GM18873 (cell line): ENCODE data around the gene FILIP1L.

Experiments used
- ATAC-seq: cut with Tn5 transposase; IDR thresholded peaks from one replicate; pipeline ENCODE4 v1.9.1; 2021; ENCODE audit warnings: mild to moderate bottlenecking, moderate library complexity, moderate number of reproducible peaks; ENCODE audit not compliant: unreplicated experiment, low FRiP score

Gene FILIP1L

DNA sequence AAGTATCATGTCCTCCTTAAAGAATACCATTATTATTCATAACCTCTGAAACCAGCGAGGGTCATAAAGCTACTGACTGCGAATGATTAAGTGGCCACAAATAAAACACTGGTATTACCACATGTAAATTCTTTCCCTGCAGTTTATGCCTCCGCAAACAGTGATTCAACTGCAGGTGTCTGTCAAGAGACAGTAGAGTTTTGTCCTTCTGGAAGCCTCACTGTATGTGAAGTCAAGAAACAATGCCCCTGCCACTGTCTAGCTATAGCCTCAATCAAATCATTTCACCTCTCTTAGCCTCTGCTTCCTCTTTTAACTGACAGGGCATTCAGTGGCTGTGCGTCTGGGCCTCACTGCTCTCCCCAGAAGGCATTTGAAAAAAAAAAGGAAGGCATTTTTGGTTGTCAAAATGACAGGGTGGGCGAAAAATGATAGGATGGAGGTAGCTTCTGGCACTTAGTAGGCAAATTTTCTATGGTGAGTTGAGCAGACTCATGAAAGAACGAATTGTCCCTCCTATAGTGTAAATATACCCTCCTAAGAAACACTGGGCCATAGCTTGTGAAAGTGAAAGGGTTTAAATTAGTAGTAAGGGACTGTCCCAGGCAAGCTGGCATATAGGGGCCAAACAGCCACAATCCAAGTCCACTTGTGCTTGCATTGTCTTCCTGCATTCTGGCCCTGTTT, 66.7 kb downstream of the FILIP1L start:
- peak; percentile 77 for ATAC-seq

DNA sequence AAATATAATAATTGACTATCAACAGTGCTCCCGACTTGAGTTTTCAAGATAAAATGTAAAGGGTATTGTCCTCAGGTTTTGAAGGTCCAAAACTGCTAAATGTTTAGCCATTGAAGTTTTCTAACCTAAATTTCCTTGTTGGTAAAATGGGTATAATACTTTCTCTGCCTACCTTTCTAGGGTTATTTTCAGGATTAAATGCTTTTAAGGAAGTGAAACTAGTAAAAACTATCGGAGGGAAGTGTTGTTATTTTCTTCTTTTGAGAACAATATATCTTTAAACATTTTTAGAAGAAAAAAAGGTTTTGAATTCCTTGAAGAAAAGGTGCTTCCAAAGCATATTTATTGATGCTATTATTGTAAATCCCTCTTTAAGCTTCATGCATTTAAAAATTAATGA, 67.3 kb downstream of the FILIP1L start:
- no peak for ATAC-seq

GRCh38 chr3:100045696-100046095, 68.6 kb downstream of the FILIP1L start:
- ATAC-seq, result no peak

DNA sequence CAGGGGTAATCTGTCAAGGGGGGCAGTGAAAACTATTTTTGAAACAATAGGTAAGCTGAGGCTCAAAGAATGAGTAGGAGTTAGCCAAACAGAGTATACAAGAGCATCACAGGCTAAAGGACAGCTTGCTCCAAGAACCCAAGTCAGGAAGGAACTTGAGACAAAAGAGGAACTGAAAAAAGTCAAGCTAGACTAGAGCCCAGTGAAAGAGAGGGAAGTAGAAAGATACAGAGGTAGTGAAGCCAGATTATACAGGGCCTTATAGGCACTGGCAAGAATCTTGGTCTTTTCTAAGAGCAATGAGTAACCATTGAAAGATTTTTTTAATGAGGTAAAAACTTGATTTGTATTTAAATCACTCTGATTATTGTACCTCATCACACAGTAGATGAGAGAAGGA, 69.9 kb downstream of the FILIP1L start:
- ATAC-seq, result peak; percentile 86

- no peak for ATAC-seq
Observed at GRCh38 chr3:100043271-100043670, 71.0 kb downstream of the FILIP1L start.

GRCh38 chr3:100042166-100042981, 71.9 kb downstream of the FILIP1L start:
- ATAC-seq, result no peak

DNA sequence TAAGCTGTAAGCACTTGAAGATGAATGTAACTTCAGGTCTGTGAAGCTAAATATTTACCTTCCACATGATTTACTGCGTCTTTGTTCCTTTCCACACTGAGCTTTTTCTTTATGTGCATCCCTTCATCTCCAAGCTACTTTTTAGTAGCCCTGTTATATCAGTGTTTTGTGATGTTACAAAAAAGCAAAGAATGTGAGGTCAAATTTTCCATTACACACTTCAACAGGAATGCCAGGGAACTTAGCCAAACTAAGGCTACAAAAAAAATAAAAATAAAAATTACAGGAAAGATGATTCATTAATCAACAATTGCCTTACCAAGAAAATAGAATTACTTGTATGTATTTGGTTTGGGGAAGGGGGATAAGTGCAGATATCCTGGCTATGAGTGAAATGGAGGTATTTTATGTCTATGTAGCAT, 73.0 kb downstream of the FILIP1L start:
- no peak for ATAC-seq

DNA sequence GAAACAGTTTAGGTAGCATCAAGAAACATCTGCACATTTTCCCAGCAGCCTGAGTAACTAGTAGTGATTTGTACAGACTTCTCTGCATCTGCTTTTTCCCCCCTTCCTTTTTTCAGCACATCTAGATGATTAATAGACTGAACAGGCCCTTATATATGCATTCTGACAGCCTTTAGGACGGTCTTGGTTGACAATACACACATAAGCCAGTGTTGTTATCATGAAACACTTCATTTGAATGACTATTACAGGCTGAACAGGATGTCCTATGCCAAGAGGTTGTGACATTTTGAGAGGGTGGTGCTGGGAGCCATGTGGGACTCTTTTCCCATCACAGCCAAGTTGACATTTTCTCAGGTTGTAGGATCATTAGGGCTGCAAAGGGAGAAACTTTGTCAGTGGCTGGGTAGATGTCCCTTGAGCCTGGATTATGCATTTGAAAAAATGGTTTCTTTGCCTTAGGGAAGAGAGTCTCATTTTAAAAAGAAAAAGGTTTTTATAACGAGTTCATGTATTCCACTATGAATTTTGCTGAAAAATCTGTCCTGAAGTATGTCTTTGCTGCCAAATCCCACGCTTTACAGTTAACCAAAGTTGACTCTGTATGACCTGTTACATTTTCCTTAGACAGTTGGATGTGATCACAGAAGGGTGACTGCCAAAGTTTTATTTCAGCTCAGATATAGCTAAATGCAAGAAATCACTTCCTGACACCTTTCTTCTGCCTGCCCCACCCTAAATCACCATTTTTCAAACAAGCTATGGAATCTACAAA, 73.7 kb downstream of the FILIP1L start:
- no peak for ATAC-seq

DNA sequence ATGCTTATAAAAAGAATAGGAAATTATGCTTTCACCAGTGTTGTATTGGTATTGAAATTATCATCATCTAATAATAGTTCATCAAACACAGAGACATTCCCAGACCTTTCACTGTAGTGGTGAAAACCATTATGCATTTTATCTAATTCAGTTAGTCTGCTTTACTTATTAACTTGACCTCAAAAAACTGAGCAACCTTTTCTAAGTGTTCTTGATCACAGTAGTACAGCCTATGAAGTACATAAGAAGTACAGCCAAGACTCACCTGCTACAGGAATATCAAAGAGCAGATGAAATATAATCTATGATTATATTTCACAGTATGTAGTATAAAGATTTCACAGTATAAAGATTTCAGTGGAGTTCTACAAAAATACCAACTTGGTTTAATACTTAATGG, 75.2 kb downstream of the FILIP1L start:
- ATAC-seq, result no peak

DNA sequence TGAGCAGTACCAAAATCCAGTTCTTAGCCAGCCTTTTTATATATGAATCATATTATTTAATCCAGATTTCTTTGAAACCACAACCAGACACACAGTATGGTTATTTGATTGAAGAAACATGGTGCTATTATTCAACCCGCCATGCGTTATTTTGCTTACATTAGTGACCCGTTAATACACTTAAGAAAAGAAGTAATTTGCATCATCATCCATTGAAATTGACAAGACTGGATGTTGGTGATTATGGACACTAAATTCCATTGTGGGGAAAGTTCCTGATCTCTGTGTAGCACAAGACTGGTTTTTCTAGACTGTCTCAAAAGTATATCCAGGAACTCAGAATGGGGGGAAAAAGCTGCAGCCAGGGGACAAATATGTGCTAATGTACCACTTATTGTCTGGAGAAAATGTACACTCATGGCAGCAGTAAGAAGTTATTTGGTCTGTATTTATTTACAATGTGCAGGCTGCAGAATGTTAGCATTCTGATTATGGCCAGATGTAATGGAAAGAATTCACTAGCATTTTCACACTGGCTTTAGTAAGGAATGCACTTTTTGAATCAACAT, 80.3 kb downstream of the FILIP1L start:
- no peak for ATAC-seq

GRCh38 chr3:100033184-100033583, 81.1 kb downstream of the FILIP1L start:
- ATAC-seq, result no peak

DNA sequence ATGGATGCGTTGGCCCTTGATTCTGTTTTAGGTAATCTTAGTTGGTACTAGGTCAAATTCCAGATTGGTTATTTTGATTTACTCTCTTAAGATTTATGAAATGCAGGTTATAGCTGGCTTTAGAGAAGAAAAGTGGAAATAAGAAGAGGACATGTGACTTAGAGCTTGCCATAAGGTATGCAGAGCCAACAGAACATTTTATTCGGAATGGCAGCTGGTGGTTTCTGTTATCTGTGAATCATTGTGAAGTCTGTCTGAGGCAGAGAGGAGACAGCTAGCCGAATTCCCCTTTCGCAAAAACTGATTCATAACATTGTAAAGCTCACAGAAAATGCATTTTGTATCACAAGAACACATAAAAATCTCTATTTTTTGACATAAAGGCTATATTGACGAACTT, 82.1 kb downstream of the FILIP1L start:
- ATAC-seq, result no peak

GRCh38 chr3:100030914-100031425, 83.3 kb downstream of the FILIP1L start:
- no peak for ATAC-seq

GRCh38 chr3:100030346-100030745, 84.0 kb downstream of the FILIP1L start:
- peak; percentile 46 for ATAC-seq

DNA sequence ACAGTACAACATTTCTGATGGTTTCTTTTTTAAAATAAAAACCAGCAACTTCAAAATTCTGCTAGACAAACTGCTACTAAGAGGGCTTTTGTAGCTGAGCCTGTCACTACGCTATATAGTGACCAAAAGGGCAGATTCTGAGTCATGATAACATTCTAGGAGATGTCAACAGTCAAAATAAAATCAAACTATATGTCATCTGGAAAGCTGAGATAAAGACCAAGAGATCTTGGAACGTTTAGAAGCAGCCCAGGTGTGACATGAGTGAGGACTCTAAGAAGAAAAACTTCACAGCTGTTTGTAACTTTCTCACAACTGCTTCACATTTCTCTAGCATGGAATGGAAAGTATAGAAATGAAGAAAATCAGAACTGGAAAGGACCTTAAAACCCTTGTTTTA, 84.6 kb downstream of the FILIP1L start:
- no peak for ATAC-seq

GRCh38 chr3:100029052-100029451, 85.2 kb downstream of the FILIP1L start:
- no peak for ATAC-seq

DNA sequence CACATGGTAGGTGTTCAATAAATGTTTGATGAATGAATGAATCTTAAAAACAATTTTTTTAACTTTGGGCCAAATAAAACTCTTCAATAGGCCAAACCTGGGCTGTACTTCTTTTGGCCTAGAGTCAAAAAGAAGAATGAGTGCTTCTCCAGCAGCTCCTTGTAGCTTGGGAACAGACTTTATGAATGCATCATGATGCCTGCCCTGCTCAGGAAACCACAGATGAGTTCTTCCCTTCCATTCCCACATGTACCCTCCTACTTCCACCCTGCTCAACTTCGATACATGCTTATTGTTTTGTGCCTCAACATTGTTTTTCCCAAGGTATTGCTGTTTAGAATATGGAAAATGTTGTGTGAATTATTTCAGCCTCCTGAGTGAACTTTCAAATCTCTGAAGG, 87.0 kb downstream of the FILIP1L start:
- ATAC-seq, result no peak

- no peak for ATAC-seq
Observed at GRCh38 chr3:100024520-100025303, 89.6 kb downstream of the FILIP1L start.

DNA sequence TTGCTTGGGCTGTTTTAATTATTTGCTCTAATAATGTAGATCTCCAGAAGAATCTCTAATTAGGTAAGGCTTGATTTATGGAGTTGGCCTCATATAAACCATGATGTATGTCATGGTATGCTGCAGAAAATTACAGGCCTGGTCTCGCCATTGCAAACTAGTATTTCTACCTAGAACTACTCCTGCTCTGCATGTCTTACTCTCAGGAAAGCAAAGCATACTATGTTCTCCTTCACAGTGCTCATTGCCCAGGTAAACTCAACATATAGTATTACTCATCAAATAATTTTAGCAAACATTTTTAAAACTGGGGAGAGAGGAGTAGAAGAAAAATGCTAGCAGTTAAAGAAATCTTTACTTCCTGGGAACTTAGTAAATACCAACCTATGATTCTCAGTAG, 90.7 kb downstream of the FILIP1L start:
- ATAC-seq, result no peak

DNA sequence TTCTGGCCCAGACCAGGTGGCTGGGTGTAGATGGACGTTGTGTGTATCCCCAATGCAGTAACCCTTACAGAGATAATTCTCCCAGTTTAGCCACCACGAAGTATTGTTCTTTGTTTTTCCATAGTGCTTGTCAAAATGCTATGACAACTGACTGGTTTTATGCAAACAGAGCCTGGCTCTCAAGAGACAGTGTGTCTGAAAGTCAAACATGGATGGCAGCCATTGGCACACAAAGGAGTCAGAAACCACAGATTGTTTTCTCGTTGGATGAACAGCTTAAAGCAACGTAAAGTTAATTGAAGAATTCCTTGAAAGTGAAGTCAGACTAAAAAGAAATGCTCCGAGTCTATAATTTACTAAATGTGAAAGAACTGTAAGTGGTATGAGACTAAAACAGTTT, 91.2 kb downstream of the FILIP1L start:
- ATAC-seq, result no peak
